Measurements from ENCODE around the gene HMGN1.

Gene HMGN1

DNA sequence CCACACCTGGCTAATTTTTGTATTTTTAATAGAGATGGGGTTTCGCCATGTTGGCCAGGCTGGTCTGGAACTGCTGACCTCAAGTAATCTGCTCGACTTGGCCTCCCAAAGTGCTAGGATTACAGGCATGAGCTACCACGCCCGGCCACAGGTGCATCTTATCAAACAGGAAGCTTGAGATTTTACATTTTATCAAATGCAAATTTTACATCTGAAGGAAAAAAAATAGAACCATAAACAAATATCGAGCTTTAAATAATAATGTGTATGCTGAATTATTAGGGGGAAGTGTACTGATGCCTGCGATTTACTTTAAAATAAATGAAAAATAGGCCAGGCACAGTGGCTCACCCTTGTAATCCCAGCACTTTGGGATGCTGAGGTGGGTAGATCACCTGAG is 18.9 kb downstream of the HMGN1 start:
- no peak for DNase-seq (ENCODE audit: low read depth)

DNA sequence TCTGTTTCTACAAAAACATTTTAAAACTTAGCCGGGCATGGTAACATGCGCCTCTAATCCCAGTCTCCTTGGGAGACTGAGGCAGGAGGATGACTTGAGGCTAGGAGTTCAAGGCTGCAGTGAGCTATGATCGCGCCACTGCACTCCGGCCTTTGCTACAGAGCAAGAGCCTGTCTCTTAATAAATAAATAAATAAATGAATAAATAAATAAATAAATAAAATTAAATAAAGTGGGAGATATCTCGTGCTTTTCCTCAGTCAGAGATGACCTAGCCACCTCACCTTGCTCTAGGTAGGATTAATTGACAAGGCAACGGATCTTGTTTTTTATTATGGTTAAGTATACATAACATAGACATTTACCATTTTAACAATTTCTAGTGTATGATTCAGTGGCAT is 21.2 kb downstream of the HMGN1 start:
- no peak for DNase-seq (ENCODE audit: low read depth)

DNA sequence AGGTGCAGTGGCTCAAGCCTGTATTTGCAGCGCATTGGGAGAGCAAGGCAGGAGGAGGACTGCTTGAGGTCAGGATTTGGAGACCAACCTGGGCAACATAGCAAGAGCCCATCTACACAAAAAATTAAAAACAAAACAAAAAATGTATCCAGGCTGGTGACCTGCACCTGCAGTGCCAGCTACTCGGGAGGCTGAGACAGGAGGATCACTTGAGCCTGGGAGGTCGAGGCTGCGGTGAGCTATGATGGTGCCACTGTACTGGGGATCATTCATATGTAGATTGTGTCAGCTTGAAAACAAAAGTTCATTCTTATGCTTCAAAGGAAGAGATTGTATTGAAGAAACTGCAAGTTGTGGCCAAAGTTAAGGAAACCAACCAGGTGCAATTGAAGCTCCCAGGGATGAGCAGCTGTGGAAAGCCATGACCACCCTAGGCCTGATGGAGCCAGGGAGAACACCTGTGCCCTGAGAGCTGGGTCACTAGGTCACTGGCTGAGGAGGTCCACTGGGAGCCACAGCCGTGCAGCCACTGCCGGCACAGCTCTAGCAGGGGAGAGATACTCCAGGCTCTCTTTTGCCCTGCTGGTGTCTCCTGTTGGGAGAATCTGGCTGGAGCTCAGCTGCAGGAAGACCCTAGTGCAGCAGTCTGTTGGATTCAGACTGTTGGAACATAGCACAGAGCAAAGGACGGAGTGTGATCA is 22.1 kb downstream of the HMGN1 start:
- no peak for DNase-seq (ENCODE audit: low read depth)

DNA sequence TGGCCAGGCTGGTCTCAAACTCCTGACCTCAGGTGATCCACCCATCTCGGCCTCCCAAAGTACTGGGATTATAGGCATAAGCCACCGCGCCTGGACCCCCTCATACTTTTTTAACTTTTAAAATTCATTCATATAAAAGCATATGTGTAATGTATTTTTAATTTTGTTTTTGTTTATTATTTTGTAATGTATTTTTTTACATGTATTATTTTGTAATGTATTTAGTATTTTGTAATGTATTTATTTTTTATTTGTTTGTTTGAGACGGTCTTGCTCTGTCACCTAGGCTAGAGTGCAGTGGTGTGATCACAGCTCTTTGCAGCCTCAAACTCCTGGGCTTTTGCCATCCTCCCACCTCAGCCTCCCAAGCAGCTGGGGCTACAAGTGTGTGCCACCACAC is 23.4 kb downstream of the HMGN1 start:
- no peak for DNase-seq (ENCODE audit: low read depth)

DNA sequence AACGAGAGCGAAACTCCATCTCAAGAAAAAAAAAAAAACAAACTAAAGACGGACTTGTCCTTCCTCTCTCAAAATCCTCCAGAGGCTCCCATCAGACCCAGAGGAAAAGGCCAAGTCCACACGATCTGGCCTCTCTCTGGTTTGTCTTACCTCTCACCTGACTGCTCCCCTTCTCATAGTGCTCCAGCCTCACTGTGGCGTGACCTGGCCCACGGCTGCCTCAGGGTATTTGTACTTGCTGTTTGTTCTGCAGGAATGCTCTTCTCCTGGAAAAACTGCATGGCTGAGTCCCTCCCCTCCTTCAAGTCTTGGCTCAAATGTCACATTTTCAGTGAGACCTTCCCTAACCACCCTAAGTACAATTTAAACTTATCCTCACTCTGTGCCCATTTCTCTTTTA is 27.5 kb downstream of the HMGN1 start:
- no peak for DNase-seq (ENCODE audit: low read depth)

DNA sequence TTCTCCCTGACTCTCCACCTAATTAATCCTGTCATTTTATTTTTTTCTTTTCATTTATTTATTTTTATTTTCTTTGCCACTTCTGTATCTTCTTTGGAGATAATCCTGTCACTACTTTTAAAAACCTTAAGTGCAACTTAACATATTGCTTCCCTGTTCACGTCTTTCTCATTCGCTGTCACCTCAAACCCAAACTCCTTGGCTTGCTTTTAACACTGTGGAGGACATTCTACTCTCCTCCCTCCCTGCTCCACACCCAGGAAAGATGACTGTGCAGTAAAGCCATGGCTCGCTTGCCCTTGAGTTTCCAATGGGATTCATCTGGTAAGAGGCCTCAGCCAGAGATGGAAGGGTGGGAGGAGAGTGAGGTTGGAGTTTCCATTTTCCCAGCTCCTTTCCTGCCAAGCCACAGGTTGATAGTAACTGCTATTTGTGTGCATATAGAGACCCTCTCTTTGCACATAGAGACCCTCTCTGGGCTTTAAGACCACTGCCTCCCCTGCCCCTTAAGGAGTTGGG is 29.0 kb downstream of the HMGN1 start:
- DNase-seq (ENCODE audit: low read depth): no peak

DNA sequence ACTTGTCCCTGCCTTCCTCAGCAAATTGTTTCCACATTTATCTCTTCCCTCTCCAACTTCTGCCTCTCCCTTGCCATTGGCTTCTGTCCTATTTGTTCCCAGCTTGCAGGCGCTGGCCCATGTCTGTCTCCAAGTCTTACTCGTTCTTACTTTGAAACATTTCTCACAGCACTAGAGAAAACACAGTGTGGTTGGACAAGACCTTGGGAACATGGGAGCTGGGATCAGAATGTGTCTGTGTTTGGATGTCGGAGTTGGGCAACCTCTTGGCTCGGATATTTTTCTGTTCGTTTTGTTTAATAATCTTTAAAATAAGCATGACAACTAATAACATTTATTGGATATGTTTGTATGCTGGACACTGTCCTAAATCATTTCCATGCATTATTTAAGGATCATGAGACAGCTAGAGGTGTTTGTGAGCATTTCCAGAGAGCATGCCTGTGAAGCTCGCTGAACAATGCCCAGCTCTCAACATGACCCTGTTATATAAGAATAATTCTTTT is 29.6 kb downstream of the HMGN1 start:
- peak; percentile 29 for DNase-seq (ENCODE audit: low read depth)

DNA sequence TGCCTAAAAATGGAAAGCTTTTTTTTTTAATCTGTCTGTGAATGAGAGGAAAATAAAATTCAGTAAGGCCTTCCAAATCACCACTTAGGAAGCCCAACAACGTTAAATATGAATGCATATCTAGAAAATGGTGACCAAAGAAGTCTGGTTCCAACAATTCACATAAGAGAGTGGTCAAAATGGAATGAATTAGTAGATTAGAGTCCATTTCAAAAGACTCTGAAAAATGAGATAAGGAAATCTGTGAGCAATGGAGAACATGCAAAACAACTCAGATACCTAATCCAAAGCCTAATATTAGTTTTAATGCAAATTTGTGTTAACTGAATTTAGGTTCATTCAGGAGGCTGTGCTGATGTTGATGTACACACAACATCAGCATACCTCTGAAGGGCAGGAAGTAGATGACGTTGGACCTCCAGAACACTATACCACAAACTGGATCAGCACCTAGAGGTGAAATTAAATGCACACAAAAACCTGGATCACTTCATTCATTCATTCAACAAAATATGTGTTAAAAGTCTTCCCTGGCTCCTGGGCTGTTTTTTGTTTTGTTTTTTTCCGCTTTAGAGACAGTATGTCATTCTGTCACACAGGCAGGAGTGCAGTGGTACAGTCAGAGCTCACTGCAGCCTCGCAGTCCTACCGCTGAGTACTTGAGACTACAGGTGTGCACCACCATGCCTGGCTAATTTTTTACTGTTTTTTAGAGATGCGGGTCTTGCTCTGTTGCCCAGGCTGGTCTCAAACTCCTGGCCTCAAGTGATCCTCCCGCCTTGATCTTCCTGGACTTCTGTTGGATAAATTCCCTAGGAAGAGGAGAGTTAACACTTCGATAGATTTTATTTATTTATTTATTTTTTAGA is 30.6 kb downstream of the HMGN1 start:
- DNase-seq (ENCODE audit: low read depth): no peak

DNA sequence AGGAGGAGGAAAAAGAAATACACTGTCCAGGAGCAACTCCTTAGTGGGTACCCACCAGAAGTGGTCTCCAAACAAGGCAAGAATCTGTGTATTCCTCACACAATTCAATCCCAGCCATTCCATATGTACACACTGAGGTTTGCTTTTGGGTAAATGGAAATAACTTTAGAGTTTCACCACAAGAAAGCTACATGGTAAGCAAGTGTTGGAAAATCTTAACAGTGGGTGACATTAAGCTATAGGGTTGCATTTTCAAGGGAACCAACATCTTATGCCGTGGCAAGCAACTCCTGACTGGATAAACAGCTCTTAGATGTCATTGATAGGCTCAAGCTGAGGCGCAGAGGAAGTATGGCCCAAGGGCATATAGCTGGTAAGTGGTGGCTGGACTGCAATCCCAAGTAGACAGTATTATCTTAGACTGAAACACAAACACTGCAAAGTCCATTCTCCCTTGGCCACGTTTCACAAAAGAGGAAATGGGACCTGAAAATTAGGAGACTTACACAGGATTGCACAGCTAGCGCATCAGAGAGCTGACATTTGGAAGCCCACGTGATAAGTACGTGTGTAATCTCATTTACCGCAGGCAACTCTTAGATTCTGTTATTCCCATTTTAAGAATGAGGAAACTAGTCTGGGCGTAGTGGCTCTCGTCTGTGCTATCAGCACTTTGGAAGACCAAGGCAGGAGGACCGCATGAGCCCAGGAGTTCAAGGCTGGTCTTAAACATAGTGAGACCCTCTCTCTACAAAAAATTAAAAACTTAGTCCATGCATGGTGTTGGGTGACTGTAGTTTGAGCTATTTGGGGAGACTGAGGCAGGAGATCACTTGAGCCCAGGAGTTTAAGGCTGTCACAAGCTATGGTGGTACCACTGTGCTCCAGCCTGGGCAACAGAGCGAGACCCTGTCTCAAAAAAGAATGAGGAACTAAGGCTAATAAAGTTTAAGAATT is 31.5 kb downstream of the HMGN1 start:
- DNase-seq (ENCODE audit: low read depth): no peak

DNA sequence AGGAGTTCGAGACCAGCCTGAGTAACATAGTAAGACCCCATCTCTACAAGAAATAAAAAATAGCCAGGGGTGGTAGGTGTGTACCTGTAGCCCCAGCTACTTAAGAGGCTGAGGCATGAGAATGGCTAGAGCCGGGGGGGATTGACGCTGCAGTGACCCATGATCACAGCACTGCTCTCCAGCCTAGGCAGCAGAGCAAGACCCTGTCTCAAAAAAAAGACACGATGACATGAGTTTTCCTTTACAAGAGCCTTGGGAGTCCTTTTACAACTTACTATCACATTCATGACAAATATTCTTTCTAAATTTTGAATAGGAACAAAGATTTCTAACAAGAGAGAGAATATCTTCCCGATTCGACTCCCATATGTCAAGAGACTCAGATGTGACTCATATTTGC is 32.2 kb downstream of the HMGN1 start:
- DNase-seq (ENCODE audit: low read depth): no peak

DNA sequence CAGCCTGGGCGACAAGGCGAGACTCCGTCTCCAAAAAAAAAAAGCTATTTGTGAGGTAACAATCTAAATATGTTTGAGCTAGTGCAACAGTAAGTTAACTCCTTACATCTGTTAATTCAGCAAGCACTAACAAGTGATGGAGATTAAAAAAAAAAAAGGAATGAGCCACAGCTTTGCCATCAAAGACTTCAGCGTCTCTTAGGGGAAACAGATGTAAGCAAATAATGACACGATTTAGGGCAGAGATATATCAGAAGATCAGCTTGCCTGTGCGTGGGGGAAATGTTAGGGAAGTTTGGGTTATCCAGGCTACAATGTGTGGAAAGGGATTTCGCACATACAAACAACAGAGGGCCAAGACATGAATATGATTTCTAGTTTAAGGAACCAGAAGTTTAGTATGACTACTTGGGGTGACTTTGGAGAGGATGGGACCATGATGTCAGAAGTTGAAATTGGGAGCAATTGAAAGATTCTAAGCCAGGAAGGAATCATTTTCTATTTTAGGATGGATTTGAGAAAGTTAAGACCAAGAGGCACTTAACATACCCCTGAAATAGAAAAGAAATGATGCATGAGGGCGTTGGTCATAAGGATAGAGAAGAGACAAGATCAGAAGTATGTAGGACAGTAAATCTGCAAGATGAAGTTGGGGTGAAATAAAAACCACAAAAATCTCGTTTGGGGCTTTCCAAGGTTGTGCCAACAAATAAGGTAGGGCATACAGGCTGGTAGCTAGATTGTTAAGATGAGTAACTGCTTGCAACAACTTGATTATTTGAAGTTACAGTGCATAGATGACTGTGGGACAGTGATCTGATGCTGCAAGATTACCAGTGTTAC is 33.1 kb downstream of the HMGN1 start:
- DNase-seq (ENCODE audit: low read depth): no peak

DNA sequence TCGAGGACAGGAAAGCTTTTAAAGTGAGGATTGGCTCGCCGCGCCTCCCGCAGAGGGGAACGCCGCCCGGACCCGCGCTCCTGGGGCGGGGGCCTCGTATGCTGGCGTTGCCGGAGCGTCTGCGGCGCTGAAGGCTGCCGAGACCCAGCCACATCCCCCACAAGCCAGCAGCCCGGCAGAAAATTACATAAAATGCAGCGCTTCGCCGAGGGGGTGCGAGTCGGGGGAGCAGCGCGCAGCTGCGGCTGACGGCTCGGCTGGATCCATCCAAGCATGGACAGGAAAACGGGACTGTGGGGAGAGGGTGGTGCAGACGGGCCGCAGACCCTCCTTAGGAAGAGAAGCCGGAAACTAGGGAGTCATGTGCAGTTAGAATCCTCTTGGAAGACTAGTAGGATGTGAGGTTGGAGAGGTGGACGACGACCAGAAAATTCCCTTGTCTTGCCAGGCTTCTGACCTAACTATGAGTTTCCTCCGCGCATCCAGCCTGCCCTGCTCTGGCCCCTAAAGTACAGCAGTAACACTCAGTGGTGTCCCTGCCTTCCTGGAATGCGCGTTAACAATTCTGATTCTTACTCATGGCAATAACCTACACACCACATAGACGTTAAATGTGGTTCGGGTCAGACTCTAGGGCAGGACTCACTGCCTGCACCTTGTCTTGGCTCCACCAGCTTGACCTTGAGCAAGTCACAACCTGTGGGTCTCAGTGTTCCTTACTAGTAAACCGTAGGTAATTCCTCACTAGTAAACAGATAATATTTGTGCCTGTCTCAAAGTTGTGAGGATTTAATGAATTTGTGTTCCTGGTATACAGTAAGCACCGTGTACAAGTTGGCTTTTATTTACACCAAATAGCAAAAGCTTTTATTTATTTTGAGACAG is 34.5 kb downstream of the HMGN1 start:
- no peak for DNase-seq (ENCODE audit: low read depth)

DNA sequence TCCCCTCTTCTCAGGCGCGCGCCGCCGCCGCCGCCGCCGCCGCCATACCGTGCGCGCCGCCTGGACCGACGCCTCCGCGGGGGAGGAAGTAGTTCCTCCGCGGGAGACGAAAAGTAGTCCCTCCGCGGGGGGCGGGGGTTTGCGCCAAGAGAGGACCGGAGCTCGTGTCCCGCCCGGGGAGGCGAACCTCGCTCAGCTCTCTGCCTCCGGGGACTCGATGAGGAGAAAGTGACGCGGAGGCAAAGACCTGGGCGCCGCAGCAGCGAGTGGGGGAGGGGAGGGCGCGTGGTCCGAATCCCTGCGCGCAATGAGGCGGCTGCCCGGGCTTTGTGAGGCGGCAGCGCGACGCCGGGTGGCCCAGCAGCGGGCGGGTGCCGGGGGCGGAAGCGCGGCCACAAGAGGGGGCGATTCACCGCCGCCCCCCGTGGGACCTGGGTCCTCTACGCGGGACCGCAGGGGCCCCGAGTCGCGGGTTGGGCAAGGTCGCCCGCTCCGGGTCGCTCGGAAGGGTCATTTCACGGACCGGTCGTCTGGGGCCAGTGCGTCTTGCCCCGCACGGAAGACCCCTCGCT is 35.2 kb downstream of the HMGN1 start, which contains the start of gene BRWD1:
BRWD1 (minus strand) TSS at position 62 of the 572 bp plus-strand sequence. CDS start 141 bp downstream, outside the sequence.
- DNase-seq (ENCODE audit: low read depth): peak; percentile 72

DNA sequence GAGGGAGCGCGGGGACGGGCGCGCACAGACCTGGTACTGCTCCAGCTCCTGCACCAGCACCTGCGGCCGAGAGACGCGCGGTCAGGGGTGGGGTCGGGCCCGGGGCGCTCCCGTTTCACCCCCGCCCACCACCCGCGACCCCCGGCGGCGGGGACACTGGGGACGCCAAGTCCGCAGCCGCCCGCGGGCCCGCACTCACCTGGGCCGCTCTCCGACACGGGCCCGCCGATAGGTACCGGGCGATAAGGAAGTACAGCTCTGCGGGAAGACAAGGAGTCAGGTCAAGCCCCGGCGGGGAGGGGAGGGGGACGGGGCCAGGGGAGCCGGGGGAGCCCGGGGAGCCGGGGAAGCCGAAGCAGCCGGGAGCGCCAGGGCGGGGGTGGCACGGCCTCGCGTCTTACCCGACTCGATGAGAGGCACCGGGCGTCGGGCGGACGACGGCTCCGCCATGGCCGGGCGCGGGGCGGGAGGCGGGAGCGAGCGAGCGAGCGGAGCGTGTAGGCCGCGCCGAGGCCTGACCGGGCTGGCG is 35.8 kb downstream of the HMGN1 start:
- no peak for DNase-seq (ENCODE audit: low read depth)

DNA sequence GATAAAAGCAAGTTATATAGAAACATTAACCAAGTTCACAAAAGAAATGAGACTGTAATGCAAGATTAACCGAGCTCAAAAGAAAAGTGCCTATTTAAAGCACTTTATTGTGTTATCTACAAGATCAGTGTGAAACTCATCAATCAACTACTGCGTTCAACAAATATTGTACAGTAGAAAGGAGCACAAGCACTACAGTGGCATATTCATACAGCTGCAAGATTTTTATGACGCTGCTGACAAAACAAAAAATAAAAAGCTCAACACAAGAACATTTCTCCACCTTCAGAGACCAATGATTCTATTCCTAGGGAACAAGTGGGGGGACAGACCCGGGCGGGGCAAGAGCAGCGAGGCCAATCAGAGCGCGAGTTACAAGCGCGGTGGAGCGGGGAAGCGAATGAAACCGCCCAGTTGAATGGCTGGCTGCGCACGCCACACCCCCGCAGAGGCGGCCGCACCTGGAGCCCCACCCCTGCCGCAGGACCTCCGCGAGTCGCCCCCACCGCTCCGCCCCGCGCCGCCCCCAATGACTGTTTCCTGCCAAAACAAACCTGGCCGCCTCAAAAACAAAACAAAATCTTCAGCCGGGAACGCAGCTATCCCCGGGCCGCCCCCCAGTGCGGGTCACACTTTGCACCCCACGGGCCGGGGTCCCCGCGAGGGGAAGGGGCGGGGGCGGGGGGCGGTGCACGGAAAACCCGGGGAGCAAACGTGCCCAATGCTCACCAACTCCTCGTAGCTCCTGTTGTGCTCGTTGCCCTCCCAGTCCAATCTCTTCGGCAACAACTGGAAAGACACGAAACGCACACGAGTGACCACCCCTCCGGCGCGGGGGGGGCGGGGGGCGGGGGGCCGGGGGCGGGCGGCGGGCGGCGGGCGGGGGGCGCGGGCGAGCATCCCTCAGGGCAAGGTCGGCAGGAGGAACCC is 36.5 kb downstream of the HMGN1 start:
- DNase-seq (ENCODE audit: low read depth): peak; percentile 69

DNA sequence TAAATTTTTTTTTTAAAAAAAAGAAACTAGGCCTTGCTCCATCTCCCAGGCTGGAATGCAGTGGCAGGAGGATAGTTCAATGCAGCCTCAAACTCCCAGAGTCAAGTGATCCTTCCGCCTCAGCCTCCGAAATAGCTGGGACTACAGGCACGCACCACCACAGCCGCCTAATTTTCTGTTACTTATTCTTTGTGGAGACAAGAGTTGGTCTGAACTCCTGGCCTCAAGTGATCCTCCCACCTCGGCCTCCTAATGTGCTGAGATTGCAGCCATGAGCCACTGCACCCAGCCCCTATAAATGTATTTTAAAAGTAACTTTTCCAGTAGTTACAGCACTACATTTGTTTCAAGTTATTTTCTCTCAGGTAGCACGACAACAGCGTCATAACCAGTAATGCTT is 37.7 kb downstream of the HMGN1 start:
- DNase-seq (ENCODE audit: low read depth): no peak

DNA sequence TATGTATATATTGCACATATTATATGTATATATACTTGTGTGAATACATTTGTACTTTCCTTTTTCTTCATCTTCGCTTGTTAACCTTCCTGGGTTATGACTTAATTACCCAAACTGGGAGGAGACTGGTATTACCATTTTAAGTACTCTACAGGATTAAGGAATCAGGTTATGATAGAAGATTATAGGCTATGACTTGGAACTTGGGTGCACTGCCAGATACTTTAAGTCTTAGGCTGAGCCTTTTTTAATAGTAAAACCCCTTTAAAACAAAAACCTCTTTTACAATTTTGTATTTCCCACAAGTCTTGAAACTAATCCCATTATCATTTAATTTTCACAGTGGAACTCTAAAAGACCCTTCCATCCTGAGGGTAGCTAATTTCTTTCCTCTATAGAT is 41.4 kb downstream of the HMGN1 start:
- no peak for DNase-seq (ENCODE audit: low read depth)

DNA sequence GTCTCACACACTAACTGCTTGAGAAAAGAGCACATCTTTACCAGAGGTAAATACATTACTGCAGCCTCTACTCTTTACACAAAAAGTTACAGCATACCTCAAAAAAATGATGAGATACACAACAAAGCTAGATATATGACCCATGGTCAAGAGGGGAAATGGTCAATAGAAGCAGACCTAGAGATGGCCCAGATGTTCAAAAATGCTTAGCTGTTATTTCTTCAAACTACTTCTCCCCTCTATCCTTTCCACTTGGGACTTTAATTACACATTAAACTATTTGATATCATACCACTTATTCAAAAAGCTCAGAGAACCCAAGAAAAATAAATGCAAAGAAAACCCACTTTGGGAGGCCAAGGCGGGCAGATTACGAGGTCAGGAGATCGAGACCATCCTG is 48.3 kb downstream of the HMGN1 start:
- DNase-seq (ENCODE audit: low read depth): no peak

Measured in GM04504 (cell line).